Activated CD4-positive, alpha-beta memory T cell treated with anti-CD3 and anti-CD28 coated beads for 36 hours (primary cell): Measurements from ENCODE around the gene INTS4. TPM values are rescaled to one million over a fixed set of nuclear protein-coding genes. Genes with fewer than 3 reads are reported as not detected.
"Not testable (repeated sequence)": the region's sequence is repeated elsewhere in the genome, so short reads cannot be mapped to it uniquely, and the experiment has no call there.

Experiments
- CTCF ChIA-PET: fragments of 350-600 bp; sonication (Branson Sonifier 250); formaldehyde crosslinking; loops from one replicate; lab custom pipeline; 2021; ENCODE audit warnings: antibody characterized with exemption, inconsistent platforms; lab: Charles Lee
- POLR2A ChIA-PET: fragments of 350-600 bp; sonication (Branson Sonifier 250); formaldehyde crosslinking; loops from one replicate; lab custom pipeline; 2021; ENCODE audit warnings: antibody characterized with exemption; lab: Charles Lee
- DNase-seq: peaks from one replicate; pipeline ENCODE4 v3.0.0-alpha.2; 2020
- H3K27ac Mint-ChIP-seq: one replicate; pipeline ENCODE4 v1.8.0; 2021; ENCODE audit warnings: mixed read lengths
- H3K27me3 Mint-ChIP-seq: one replicate; pipeline ENCODE4 v1.8.0; 2021; ENCODE audit warnings: mixed read lengths
- H3K36me3 Mint-ChIP-seq: one replicate; pipeline ENCODE4 v1.8.0; 2021; ENCODE audit warnings: mixed read lengths
- H3K4me1 Mint-ChIP-seq: one replicate; pipeline ENCODE4 v1.8.0; 2021; ENCODE audit warnings: low read depth, mixed read lengths
- H3K4me3 Mint-ChIP-seq: one replicate; pipeline ENCODE4 v1.8.0; 2021; ENCODE audit warnings: mild to moderate bottlenecking, mixed read lengths
- H3K9me3 Mint-ChIP-seq: one replicate; pipeline ENCODE4 v1.8.0; 2021; ENCODE audit warnings: mixed read lengths
- intact Hi-C: fragments of 100-400 bp; cut with micrococcal nuclease; formaldehyde crosslinking; loops from one replicate; pipeline ENCODE4 v1.15.1; 2023
- total RNA-seq, 2 experiments: library from RNA; stranded (reverse); gene quantifications; one replicate each; pipeline ENCODE4 v1.2.3, GENCODE V29; 2021

Gene INTS4
- total RNA-seq, 2 experiments from 2014 or later = 53.5 to 55.3 TPM

DNA sequence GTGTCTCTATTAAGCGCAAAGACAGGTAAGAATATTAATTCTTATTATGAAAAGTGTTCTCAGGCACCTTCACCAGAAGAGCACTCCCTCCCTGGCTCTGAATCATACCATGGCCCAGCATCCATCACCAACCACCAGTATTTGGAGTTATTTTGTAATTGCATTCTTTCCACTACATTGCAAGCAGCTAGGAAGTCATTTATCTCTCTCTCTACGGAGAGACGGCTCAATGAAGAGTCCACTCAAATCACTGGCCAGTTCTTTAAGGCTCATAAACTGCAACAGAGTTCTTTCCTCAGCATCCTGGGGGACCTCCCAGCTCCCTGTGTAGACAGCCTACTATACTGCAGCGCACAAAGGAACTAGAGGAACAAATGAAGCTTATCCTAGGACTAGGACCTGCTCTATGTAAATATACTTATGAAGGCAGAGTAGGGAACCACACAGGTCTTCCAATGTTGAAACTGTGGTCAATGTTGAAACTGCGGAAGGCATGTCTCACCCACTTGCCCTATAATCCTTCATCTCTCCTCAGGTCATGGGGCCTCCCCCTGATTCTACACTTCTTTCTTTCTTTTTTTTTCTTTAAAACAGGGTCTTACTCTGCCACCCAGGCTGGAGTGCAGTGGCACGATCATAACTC lies 110.2 kb downstream of the INTS4 start:
- no peak for DNase-seq
- ChIA-PET CTCF (no interaction called here), POLR2A (no interaction called here)
- Mint-ChIP-seq H3K27me3 (no peaks in the 10 kb centered on the region), H3K4me1 (no peaks in the 10 kb centered on the region), H3K9me3 (no peaks in the 10 kb centered on the region), H3K4me3 (no peak overlapping the region), H3K36me3 (peaks cover 23% of the 10 kb centered on the region), H3K27ac (no peak overlapping the region)
- intact Hi-C loops = no loop called here

DNA sequence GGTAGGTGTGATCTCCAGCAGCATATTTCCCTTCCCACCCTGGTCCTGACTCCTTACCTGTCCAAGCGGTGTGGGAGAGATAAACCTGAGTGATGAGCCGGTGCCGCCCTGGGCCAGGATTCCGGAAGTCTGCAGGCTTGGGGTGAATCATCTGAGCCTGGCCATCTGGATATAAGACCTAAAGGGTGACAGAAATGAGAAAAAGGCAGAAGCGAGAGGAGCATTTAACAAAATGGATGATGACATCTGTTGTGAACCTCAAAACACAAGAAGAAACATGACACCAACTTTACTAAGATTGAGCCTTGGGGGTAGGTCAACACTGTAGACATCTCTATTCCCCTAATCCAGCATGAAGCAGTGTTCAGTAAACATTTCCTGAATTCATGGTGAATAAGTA lies 110.7 kb downstream of the INTS4 start:
- ChIA-PET POLR2A (no interaction called here), CTCF (no interaction called here)
- Mint-ChIP-seq H3K4me3 (no peak overlapping the region), H3K27me3 (no peaks in the 10 kb centered on the region), H3K4me1 (no peaks in the 10 kb centered on the region), H3K9me3 (no peaks in the 10 kb centered on the region), H3K27ac (no peak overlapping the region), H3K36me3 (peaks cover 20% of the 10 kb centered on the region)
- intact Hi-C loops = no loop called here
- no peak for DNase-seq

DNA sequence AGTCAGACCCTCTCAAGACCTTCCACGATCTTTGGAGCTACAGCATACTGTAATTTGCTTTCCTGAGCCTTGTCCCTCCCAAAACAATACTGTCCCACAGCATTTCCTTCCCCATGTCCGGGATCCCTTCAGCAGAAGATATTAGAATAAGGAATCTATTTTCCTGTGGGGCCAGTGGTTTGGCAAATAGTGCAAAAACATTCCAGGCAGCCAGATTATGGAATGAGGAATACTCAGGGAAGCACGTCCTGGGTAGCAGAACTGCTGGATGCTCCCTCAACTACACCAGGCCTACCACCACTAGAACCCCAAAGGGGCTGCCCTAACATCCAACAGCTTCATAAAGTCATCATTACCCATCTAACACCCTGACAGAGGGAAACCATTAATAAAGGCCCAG lies 112.1 kb downstream of the INTS4 start:
- CTCF ChIA-PET = no interaction called here
- intact Hi-C loops = no loop called here
- H3K36me3 Mint-ChIP-seq = peaks cover 18% of the 10 kb centered on the region

DNA sequence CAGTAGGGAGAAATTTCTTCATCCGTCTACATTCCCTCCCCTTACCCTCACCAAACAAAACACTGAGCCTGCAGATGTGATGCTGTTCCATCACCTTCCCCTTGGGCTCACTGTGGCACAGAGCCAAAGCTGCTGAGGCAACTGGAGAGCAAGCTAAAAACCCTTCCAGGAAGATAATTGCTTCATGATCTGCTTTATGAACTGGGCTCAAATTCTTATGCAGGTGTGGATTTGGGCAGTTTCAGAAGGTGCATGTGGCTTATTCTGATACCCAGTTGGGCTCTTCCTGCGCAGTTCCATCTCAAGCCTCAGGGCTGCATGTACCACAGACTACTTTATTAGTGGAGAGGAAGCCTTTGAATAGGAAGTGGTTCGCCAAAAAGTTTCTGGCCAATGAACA lies 115.2 kb downstream of the INTS4 start:
- intact Hi-C loops = loop anchor here (10.0 kb wide), 1 partner anchor 1386 kb away; no protein-coding TSS in a partner anchor
- POLR2A ChIA-PET = interaction anchor here (0.6 kb wide), 1 partner anchor 126 kb away, joined by 3 read pairs; no protein-coding TSS in a partner anchor
- no peaks in the 10 kb centered on the region for H3K9me3 Mint-ChIP-seq
- H3K27me3 Mint-ChIP-seq = no peaks in the 10 kb centered on the region
- H3K4me1 Mint-ChIP-seq = no peaks in the 10 kb centered on the region
- H3K4me3 Mint-ChIP-seq = no peak overlapping the region
- CTCF ChIA-PET = interaction anchor here (0.8 kb wide), 1 partner anchor 25 kb away, joined by 3 read pairs; no protein-coding TSS in a partner anchor
- DNase-seq = no peak
- H3K36me3 Mint-ChIP-seq = peaks cover 17% of the 10 kb centered on the region
- no peak overlapping the region for H3K27ac Mint-ChIP-seq

More for the DNA sequence above, 112.1 kb downstream of the INTS4 start:
- no peaks in the 10 kb centered on the region for H3K27me3 Mint-ChIP-seq
- H3K9me3 Mint-ChIP-seq = no peaks in the 10 kb centered on the region
- POLR2A ChIA-PET = no interaction called here
- H3K4me3 Mint-ChIP-seq = no peak overlapping the region
- no peak for DNase-seq
- no peaks in the 10 kb centered on the region for H3K4me1 Mint-ChIP-seq
- H3K27ac Mint-ChIP-seq = no peak overlapping the region

DNA sequence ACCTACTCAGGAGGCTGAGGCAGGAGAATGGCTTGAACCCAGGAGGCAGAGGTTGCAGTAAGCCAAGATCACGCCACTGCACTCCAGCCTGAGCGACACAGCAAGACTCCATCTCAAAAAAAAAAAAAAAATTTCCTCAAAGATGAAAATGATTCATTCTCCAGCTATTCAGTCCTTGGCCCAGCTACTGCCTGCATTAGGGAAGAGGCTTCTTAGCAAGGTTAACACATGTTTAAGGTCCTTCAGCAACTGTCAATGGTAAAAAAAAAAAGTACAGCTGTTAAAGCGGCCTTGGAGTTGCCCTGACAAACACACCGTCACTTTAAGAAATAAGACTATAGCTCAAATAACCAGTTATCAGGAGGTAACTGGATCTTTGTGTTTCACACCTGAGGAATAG lies 116.2 kb downstream of the INTS4 start:
- not testable (repeated sequence) for DNase-seq, H3K4me3 Mint-ChIP-seq, H3K9me3 Mint-ChIP-seq, H3K27ac Mint-ChIP-seq, H3K4me1 Mint-ChIP-seq, H3K27me3 Mint-ChIP-seq
- intact Hi-C loops = loop anchor here (10.0 kb wide), 1 partner anchor 1387 kb away; no protein-coding TSS in a partner anchor
- H3K36me3 Mint-ChIP-seq = peaks cover 14% of the 10 kb centered on the region
- POLR2A ChIA-PET = interaction anchor here (0.7 kb wide), 1 partner anchor 121 kb away, joined by 9 read pairs; no protein-coding TSS in a partner anchor
- CTCF ChIA-PET = interaction anchor here (0.8 kb wide), 1 partner anchor 24 kb away, joined by 3 read pairs; no protein-coding TSS in a partner anchor

DNA sequence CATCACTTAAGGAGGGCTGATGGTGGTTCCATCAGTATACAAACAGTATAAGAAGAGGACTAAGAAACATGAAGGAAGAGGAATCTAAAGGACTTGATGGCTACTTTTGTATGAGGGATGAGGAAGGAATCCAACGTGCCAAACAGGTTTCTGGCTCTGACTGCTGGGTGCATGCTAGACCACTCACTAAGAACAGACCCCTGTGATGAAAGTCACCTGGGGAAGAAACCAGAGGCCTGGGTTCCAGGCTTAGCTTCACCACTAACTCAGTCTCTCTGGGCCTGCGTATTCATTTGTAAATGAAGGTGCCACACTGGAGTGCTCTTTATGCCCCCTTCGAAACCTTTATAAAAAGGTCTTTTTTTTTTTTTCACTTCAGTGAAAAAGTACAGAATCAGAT lies 118.4 kb downstream of the INTS4 start:
- Mint-ChIP-seq H3K27ac (no peak overlapping the region), H3K9me3 (no peaks in the 10 kb centered on the region), H3K4me1 (no peaks in the 10 kb centered on the region), H3K36me3 (peaks cover 13% of the 10 kb centered on the region), H3K27me3 (no peaks in the 10 kb centered on the region), H3K4me3 (no peak overlapping the region)
- intact Hi-C loops = loop anchor here (10.0 kb wide), 1 partner anchor 1389 kb away; no protein-coding TSS in a partner anchor
- ChIA-PET POLR2A (no interaction called here), CTCF (no interaction called here)
- DNase-seq = no peak

DNA sequence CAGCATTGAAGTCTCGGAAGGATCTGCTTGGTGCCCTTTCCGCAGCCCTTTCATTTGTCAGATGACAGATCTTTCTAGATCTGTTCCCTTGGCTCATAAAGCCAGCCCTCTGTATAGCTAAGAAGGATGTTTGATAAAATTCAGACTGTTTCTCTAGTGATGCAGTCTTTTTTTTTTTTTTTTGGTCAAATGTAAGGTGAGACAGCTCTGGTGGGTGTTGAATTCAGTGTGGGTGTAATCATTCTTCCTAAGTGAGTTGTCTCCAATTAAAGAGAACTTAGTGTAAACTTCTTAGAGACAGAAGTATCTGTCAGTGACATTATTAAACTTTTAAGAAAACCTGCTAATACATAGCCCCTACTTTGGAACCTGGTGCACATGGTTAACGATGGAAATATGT lies 120.3 kb downstream of the INTS4 start:
- POLR2A ChIA-PET = interaction anchor here (0.7 kb wide), 1 partner anchor 33 kb away, joined by 3 read pairs; no protein-coding TSS in a partner anchor
- Mint-ChIP-seq H3K4me3 (no peak overlapping the region), H3K27me3 (no peaks in the 10 kb centered on the region), H3K27ac (no peak overlapping the region), H3K4me1 (no peaks in the 10 kb centered on the region), H3K36me3 (peaks cover 20% of the 10 kb centered on the region), H3K9me3 (no peaks in the 10 kb centered on the region)
- no peak for DNase-seq
- CTCF ChIA-PET = no interaction called here
- intact Hi-C loops = loop anchor here (10.0 kb wide), 1 partner anchor 1391 kb away; no protein-coding TSS in a partner anchor

DNA sequence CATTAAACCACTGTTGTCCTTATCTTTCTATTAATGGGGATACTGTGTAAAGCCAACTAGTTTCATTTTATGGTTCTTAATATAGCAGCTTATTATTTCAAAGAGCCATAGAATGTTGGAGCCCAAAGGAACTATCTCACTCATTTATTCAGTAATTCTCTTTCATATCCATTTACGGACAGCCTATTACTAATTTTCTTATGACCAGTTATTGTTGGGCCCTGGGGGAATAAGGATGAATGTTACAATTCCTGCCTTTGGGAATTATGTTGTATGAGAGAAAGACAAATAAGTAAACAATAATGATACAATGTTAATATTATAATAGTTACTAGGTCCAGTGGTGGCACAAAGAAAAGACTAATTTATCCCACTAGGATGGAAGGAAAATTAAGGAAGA lies 121.1 kb downstream of the INTS4 start:
- no peak overlapping the region for H3K4me3 Mint-ChIP-seq
- DNase-seq = no peak
- intact Hi-C loops = loop anchor here (10.0 kb wide), 1 partner anchor 1391 kb away; no protein-coding TSS in a partner anchor
- H3K4me1 Mint-ChIP-seq = no peaks in the 10 kb centered on the region
- ChIA-PET POLR2A (no interaction called here), CTCF (no interaction called here)
- no peak overlapping the region for H3K27ac Mint-ChIP-seq
- no peaks in the 10 kb centered on the region for H3K27me3 Mint-ChIP-seq
- H3K36me3 Mint-ChIP-seq = peaks cover 17% of the 10 kb centered on the region
- H3K9me3 Mint-ChIP-seq = no peaks in the 10 kb centered on the region

DNA sequence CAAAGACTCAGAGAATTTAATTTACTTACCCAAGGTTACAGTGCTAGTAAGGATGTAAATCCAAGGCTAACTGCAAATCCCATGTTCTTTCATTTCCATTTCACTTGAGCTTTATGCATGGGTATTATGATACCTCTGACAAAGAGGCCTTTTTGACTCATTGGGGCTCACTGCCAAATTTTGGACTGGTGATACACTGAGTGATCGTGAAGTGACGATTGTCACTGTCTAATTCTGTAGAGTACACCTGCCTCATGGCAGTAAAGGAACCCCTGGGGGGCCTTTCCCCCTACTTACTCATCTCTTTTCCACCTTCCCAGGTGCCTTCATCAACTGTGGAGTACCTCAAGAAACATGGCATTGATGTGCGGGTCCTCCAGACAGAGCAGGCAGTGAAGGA lies 122.6 kb downstream of the INTS4 start:
- CTCF ChIA-PET = interaction anchor here (0.5 to 0.6 kb wide), 2 partner anchors 24 to 1177 kb away, joined by 3 read pairs; no protein-coding TSS in a partner anchor
- no peak overlapping the region for H3K27ac Mint-ChIP-seq
- H3K36me3 Mint-ChIP-seq = peaks cover 17% of the 10 kb centered on the region
- DNase-seq = no peak
- H3K4me3 Mint-ChIP-seq = no peak overlapping the region
- H3K27me3 Mint-ChIP-seq = no peaks in the 10 kb centered on the region
- POLR2A ChIA-PET = no interaction called here
- H3K9me3 Mint-ChIP-seq = no peaks in the 10 kb centered on the region
- H3K4me1 Mint-ChIP-seq = no peaks in the 10 kb centered on the region
- intact Hi-C loops = loop anchor here (10.0 kb wide), 1 partner anchor 1393 kb away; no protein-coding TSS in a partner anchor

DNA sequence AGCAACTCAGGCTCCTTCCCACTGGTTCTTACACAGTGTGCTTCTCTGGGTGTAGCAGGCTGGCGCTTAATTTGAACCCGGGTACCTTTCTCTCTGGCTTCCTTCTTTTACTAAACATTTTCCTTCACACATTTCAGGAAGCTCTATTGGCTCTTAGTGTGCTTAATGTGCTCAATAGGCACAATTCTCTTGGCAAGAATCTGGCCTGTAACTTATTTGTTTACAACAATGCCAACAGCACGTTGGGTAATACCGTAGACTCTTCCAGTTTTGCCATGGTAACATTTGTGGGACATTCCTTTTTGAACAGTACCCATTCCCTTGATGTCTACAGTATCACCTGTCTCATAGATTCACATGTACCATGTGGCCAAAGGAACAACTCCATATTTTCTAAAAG lies 125.7 kb downstream of the INTS4 start:
- ChIA-PET POLR2A (no interaction called here), CTCF (interaction anchor here (0.6 kb wide), 1 partner anchor 17 kb away, joined by 4 read pairs; no protein-coding TSS in a partner anchor)
- no peak overlapping the region for H3K27ac Mint-ChIP-seq
- intact Hi-C loops = no loop called here
- H3K9me3 Mint-ChIP-seq = no peaks in the 10 kb centered on the region
- H3K36me3 Mint-ChIP-seq = peaks cover 10% of the 10 kb centered on the region
- H3K4me3 Mint-ChIP-seq = no peak overlapping the region
- DNase-seq = no peak
- no peaks in the 10 kb centered on the region for H3K27me3 Mint-ChIP-seq
- no peaks in the 10 kb centered on the region for H3K4me1 Mint-ChIP-seq

DNA sequence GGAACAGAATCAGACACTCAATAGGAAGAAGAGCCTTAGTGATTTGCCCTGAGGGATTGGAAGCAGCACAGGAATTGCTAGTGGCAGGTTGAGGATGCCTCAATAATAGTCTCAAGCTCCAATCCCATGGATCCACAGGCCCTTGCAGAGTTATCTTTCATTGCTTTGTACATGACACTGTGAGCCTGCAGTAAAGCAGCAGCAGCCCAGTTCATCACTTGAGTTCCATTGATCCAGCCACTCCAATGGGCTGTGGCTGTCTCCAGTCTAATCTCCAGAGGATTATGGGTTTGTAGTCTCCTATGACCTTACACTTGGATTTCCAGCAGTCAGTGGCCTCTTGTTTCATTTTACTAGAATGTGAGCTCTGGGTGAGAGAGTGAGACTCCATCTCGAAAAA lies 128.1 kb downstream of the INTS4 start:
- H3K9me3 Mint-ChIP-seq = no peaks in the 10 kb centered on the region
- intact Hi-C loops = no loop called here
- no peak overlapping the region for H3K4me3 Mint-ChIP-seq
- peaks cover 10% of the 10 kb centered on the region for H3K36me3 Mint-ChIP-seq
- ChIA-PET CTCF (no interaction called here), POLR2A (no interaction called here)
- H3K27me3 Mint-ChIP-seq = no peaks in the 10 kb centered on the region
- H3K27ac Mint-ChIP-seq = no peak overlapping the region
- DNase-seq = no peak
- H3K4me1 Mint-ChIP-seq = no peaks in the 10 kb centered on the region

DNA sequence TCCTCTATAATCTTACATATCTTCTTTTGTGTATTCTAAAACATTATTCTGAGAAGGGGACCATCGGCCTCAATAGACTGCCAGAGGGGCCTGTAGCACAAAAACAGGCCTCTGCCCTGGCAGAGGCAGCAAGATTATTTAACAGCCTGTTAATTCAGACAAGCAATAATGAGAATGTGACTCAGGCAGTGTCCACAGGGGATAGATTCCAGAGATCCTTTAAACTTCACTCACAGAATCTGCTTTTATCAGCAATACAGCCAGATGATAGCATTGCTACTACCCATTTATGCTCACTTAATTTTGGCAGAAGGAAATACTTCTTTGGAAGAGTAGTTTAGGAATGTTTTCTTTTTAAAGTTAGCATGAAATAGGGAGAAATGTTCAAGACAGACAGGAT lies 128.7 kb downstream of the INTS4 start:
- ChIA-PET POLR2A (no interaction called here), CTCF (no interaction called here)
- DNase-seq = no peak
- Mint-ChIP-seq H3K4me3 (no peak overlapping the region), H3K4me1 (no peaks in the 10 kb centered on the region), H3K27ac (no peak overlapping the region), H3K36me3 (peaks cover 9% of the 10 kb centered on the region), H3K27me3 (no peaks in the 10 kb centered on the region), H3K9me3 (no peaks in the 10 kb centered on the region)
- intact Hi-C loops = no loop called here
